ENCODE measurements around the gene COL6A1.

- TF ChIP-seq CTCF (IDR thresholded peaks at IDR 0.05; ENCODE audit: poor library complexity) (no peak), EZH2phosphoT487 (IDR thresholded peaks at IDR 0.05; ENCODE audit: low read depth, severe bottlenecking, unreplicated experiment) (no peak), EZH2 (IDR thresholded peaks at IDR 0.05; ENCODE audit: borderline replicate concordance) (no peak)
Observed at GRCh38 chr21:46049890-46050667, 68.5 kb downstream of the COL6A1 start.

Measured in hepatocyte (in vitro differentiated cells).